SU-DHL-6 (cell line): Measurements from ENCODE around the gene GRIN3B.

Experiments used
- H2AFZ ChIP-seq: fragments of 200-600 bp; sonication (generic); 2 replicates; pipeline ENCODE4 v1.6.1; 2014; ENCODE audit warnings: low read depth, mild to moderate bottlenecking, moderate library complexity, mixed read lengths, antibody characterized with exemption, low read length; ENCODE audit not compliant: severe bottlenecking
- H3F3A ChIP-seq: fragments of 200-600 bp; shearing (Covaris generic); 2 replicates; pipeline ENCODE4 v1.6.0; 2016; ENCODE audit warnings: antibody characterized with exemption, mild to moderate bottlenecking; ENCODE audit not compliant: insufficient read depth
- H3K27ac ChIP-seq: fragments of 200-600 bp; sonication (generic); 2 replicates; pipeline ENCODE4 v1.5.1; 2016; ENCODE audit warnings: low read depth, mild to moderate bottlenecking, low read length, moderate library complexity, mixed read lengths
- H3K27me3 ChIP-seq: fragments of 200-600 bp; sonication (generic), shearing (Covaris generic); 2 replicates; pipeline ENCODE4 v1.6.0; 2014; ENCODE audit warnings: mild to moderate bottlenecking, low read length
- H3K36me3 ChIP-seq: fragments of 200-600 bp; sonication (generic); 2 replicates; pipeline ENCODE4 v1.6.1; 2014; ENCODE audit warnings: mild to moderate bottlenecking, low read length, mixed read lengths
- H3K4me2 ChIP-seq: fragments of 300-600, 200-600 bp; shearing (Covaris generic), sonication (generic); 2 replicates; pipeline ENCODE4 v1.6.0; 2014; ENCODE audit warnings: low read length, low read depth, mild to moderate bottlenecking; ENCODE audit not compliant: poor library complexity, severe bottlenecking
- H3K4me3 ChIP-seq: fragments of 200-600 bp; sonication (generic); 2 replicates; pipeline ENCODE4 v1.5.1; 2014; ENCODE audit warnings: antibody characterized with exemption, low read length, mild to moderate bottlenecking, mixed read lengths; ENCODE audit not compliant: insufficient read depth, poor library complexity, severe bottlenecking
- H3K79me2 ChIP-seq: fragments of 200-600 bp; sonication (generic); 2 replicates; pipeline ENCODE4 v1.6.1; 2014; ENCODE audit warnings: mild to moderate bottlenecking, low read length, moderate library complexity; ENCODE audit not compliant: insufficient read depth
- H3K9ac ChIP-seq: fragments of 200-600 bp; sonication (generic); 2 replicates; pipeline ENCODE4 v1.7.0; 2014; ENCODE audit warnings: mild to moderate bottlenecking, low read length
- H3K9me2 ChIP-seq: fragments of 200-600 bp; sonication (generic); replicated peaks from 2 replicates; pipeline ENCODE4 v1.6.1; 2014; ENCODE audit warnings: low read length; ENCODE audit not compliant: insufficient read depth
- H3K9me3 ChIP-seq: fragments of 200-600 bp; sonication (generic); 2 replicates; pipeline ENCODE4 v1.6.1; 2014; ENCODE audit warnings: low read length, mixed read lengths; ENCODE audit not compliant: insufficient read depth
- H4K20me1 ChIP-seq: fragments of 200-600 bp; sonication (generic); 2 replicates; pipeline ENCODE4 v1.6.1; 2014; ENCODE audit warnings: low read depth, mild to moderate bottlenecking, antibody characterized with exemption, low read length, moderate library complexity, mixed read lengths
- EZH2phosphoT487 ChIP-seq: fragments of 200-600 bp; sonication (generic), shearing (Covaris generic); conservative IDR thresholded peaks from 2 replicates; pipeline ENCODE4 v1.6.1; 2018; ENCODE audit warnings: mild to moderate bottlenecking, antibody characterized with exemption, low read length, moderate library complexity, mixed read lengths
- TF ChIP-seq, protein P1 (sequence below): fragments of 200-600 bp; sonication (generic); IDR thresholded peaks from one replicate; pipeline ENCODE4 v1.5.1; 2017; ENCODE audit warnings: antibody characterized with exemption, mild to moderate bottlenecking, low read length, moderate library complexity; ENCODE audit not compliant: insufficient read depth, poor library complexity, severe bottlenecking

Gene GRIN3B

GRCh38 chr19:994516-994915, 5.7 kb upstream of the GRIN3B start:
- H3K4me2 ChIP-seq, result no peak overlapping the region
- H3K27ac ChIP-seq, result no peak overlapping the region

DNA sequence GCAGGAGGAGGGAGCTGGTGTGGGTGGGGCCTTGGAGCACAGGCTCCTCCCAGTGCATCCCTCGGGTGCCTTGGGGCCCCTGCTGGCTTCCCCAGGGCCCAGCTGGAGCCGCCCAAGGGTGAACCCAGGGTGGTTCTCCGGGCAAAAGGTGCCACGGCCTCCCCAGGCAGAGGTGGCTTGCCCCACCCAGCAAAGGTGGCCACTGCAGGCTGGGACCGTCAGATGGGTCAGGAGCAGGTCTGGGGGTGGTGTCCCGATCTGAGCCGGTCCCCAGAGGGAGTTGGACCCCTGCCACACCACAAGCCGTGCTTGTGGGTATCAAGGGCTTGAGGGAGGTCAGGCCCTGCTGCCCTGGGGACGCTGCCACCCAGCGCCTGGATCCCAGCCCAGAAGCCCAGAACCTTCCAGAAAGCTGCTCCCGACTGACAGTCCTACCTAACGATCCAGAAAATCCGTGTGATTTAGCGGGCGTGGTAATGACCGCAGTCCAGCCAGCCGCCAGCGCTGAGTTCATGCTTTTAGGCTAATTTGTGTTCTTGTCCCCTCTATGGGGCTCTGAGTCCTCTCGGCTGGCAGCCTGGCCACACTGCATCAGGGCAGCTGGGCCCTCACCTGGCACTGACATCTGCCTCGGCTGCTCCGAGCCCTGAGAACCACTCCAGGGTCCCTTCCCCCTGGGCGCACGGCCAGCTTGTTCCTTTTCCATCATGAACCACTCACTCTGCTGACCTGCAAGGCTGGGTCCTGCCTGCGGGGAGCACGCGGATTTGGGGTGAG, 5.0 kb upstream of the GRIN3B start:
- no peak for TF ChIP-seq EZH2phosphoT487
- TF ChIP-seq, protein P1, sequence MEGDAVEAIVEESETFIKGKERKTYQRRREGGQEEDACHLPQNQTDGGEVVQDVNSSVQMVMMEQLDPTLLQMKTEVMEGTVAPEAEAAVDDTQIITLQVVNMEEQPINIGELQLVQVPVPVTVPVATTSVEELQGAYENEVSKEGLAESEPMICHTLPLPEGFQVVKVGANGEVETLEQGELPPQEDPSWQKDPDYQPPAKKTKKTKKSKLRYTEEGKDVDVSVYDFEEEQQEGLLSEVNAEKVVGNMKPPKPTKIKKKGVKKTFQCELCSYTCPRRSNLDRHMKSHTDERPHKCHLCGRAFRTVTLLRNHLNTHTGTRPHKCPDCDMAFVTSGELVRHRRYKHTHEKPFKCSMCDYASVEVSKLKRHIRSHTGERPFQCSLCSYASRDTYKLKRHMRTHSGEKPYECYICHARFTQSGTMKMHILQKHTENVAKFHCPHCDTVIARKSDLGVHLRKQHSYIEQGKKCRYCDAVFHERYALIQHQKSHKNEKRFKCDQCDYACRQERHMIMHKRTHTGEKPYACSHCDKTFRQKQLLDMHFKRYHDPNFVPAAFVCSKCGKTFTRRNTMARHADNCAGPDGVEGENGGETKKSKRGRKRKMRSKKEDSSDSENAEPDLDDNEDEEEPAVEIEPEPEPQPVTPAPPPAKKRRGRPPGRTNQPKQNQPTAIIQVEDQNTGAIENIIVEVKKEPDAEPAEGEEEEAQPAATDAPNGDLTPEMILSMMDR, result no peak
- H3K9me3 ChIP-seq, result no peaks in the 10 kb centered on the region
- no peaks in the 10 kb centered on the region for H3K27me3 ChIP-seq
- no peaks in the 10 kb centered on the region for H3K36me3 ChIP-seq
- H3K27ac ChIP-seq, result no peak overlapping the region
- H3K4me3 ChIP-seq, result no peak overlapping the region
- no peak overlapping the region for H3K4me2 ChIP-seq
- H3K9ac ChIP-seq, result no peak overlapping the region
- H3K9me2 ChIP-seq, result no peaks in the 10 kb centered on the region
- H3K79me2 ChIP-seq, result no peaks in the 10 kb centered on the region
- no peaks in the 10 kb centered on the region for H3F3A ChIP-seq
- H4K20me1 ChIP-seq, result no peaks in the 10 kb centered on the region
- H2AFZ ChIP-seq, result no peak overlapping the region

More at GRCh38 chr19:994516-994915, 5.7 kb upstream of the GRIN3B start:
- H3K27me3 ChIP-seq, result no peaks in the 10 kb centered on the region
- H3K79me2 ChIP-seq, result no peaks in the 10 kb centered on the region
- H3K9me2 ChIP-seq, result no peaks in the 10 kb centered on the region
- no peaks in the 10 kb centered on the region for H3F3A ChIP-seq
- TF ChIP-seq EZH2phosphoT487, result no peak
- TF ChIP-seq, protein P1, result no peak
- H2AFZ ChIP-seq, result no peak overlapping the region
- no peak overlapping the region for H3K4me3 ChIP-seq
- no peaks in the 10 kb centered on the region for H3K9me3 ChIP-seq
- H4K20me1 ChIP-seq, result no peaks in the 10 kb centered on the region
- no peaks in the 10 kb centered on the region for H3K36me3 ChIP-seq
- H3K9ac ChIP-seq, result no peak overlapping the region

GRCh38 chr19:996051-996838, 4.0 kb upstream of the GRIN3B start:
- Histone ChIP-seq H2AFZ (no peak overlapping the region), H3K9me2 (no peaks in the 10 kb centered on the region), H4K20me1 (no peaks in the 10 kb centered on the region), H3K27me3 (no peaks in the 10 kb centered on the region), H3K4me3 (no peak overlapping the region), H3K4me2 (no peak overlapping the region), H3F3A (no peaks in the 10 kb centered on the region), H3K36me3 (no peaks in the 10 kb centered on the region), H3K27ac (no peak overlapping the region), H3K79me2 (no peaks in the 10 kb centered on the region), H3K9me3 (no peaks in the 10 kb centered on the region), H3K9ac (no peak overlapping the region)
- TF ChIP-seq EZH2phosphoT487, result no peak
- TF ChIP-seq, protein P1, result no peak
